Activated CD4-positive, alpha-beta memory T cell treated with anti-CD3 and anti-CD28 coated beads, Interleukin-2, amount 10 ng/mL, durations not matched to agents 7 days and 5 days (primary cell): ENCODE data around the gene TNS3. TPM values are rescaled to one million over a fixed set of nuclear protein-coding genes. Genes with fewer than 3 reads are reported as not detected.

Experiments
- CTCF ChIA-PET: fragments of 350-600 bp; sonication (Branson Sonifier 250); formaldehyde crosslinking; loops from one replicate; lab custom pipeline; 2021; ENCODE audit warnings: antibody characterized with exemption, inconsistent platforms; lab: Charles Lee
- POLR2A ChIA-PET: fragments of 350-600 bp; sonication (Branson Sonifier 250); formaldehyde crosslinking; loops from one replicate; lab custom pipeline; 2021; ENCODE audit warnings: antibody characterized with exemption; lab: Charles Lee
- DNase-seq: peaks from one replicate; pipeline ENCODE4 v3.0.0-alpha.2; 2020
- H3K27ac Mint-ChIP-seq: one replicate; pipeline ENCODE4 v1.8.0; 2021; ENCODE audit warnings: mild to moderate bottlenecking, mixed read lengths
- H3K27me3 Mint-ChIP-seq: one replicate; pipeline ENCODE4 v1.8.0; 2021; ENCODE audit warnings: mixed read lengths
- H3K36me3 Mint-ChIP-seq: one replicate; pipeline ENCODE4 v1.8.0; 2021; ENCODE audit warnings: low read depth, mixed read lengths
- H3K4me1 Mint-ChIP-seq: one replicate; pipeline ENCODE4 v1.8.0; 2021; ENCODE audit warnings: mixed read lengths
- H3K4me3 Mint-ChIP-seq: one replicate; pipeline ENCODE4 v1.8.0; 2021; ENCODE audit warnings: mild to moderate bottlenecking, mixed read lengths
- H3K9me3 Mint-ChIP-seq: one replicate; pipeline ENCODE4 v1.8.0; 2021; ENCODE audit warnings: mixed read lengths
- total RNA-seq, 2 experiments: library from RNA; stranded (reverse); gene quantifications; one replicate each; pipeline ENCODE4 v1.2.3, GENCODE V29; 2021

Gene TNS3
- total RNA-seq, 2 experiments from 2014 or later: 0.15 to 0.18 TPM

DNA sequence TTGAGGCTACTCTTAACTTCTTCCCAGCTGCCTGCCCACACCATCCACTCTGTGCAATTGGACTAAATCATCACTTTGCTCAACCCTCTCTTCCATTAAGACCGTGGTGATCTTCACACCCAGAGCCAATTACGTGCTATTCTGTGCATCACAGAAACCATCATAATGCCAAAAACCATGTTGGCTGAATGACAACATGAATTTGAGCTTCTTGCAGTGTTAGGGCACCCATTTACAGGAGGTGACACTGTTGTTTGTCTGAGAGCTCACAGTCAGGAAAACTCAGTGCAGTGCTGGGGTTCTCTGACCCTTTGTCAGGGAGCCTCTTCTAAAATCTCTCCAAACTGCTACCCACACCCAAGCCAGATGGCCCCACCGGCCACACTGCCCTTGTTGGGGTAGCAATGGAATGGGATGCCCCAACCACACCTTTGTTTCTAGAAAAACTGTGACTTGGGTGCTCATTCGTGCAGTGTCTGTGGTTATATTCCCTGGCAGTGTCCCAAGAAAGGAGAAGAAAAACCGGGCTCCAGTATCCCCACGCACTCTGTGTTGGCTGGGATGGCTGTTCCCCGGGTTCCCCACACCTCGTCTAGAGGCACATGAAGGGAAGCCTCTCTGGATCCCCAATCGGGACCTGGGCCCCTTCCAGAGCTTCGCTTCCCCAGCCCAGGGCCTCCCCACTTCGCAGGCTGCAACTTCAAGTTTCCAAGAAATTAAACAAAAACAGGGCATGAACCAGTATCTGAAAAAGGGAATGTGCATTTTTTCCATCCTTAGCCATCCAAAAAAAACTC, 2.0 kb upstream of the TNS3 start:
- POLR2A ChIA-PET: no interaction called here
- no peaks in the 10 kb centered on the region for H3K4me1 Mint-ChIP-seq
- H3K36me3 Mint-ChIP-seq: no peaks in the 10 kb centered on the region

DNA sequence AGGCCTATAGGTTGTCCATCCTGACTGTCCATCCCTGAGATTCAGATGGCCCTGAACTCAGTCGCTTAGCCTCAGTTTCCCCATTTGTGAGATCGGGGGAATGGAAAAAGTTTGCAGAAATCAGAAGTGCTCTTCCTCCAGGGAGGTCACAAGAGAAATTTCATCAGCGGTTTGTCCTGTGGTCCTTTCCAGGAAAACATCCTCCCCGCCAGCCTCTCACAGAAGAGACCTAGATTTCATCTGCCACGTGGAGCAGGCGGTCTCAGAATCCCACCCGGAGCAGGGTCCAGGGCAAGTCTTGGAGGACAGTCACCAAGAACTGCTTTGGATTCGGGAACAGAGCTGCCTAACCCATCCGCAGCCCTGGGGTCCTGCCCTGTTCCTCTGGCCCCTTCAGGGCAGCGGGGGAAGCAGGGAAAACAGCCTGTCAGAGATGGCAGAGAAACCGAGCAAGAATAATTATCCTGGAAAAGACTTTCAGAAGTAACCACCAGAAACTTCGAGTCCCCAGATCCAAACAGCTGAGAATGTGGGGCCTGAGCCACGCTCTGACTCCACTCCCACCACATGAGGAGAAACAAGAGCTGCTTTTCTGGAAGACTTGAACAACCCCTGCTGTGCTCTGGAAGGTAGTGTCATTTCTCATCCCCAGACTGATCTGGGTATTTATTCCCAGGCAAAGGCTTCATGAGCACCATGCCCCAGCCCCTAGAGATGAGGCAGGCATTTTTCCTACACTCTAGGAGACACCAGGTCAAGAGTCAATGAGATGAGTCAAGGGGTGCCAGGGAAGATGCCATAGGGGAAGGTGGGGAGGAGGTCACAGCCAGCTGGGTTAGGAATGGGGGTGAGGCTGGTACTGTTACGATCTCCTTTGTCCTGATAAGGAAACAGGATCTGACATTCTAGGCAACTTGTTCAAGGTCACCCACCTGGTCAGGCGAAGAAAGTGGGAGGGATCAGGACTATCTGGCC, 1.1 kb upstream of the TNS3 start:
- no peak for DNase-seq
- Mint-ChIP-seq H3K4me3 (no peak overlapping the region), H3K27me3 (peaks cover 21% of the 10 kb centered on the region), H3K27ac (no peak overlapping the region), H3K9me3 (no peaks in the 10 kb centered on the region), H3K36me3 (no peaks in the 10 kb centered on the region), H3K4me1 (no peaks in the 10 kb centered on the region)
- CTCF ChIA-PET: no interaction called here
- POLR2A ChIA-PET: no interaction called here

More for the DNA sequence above, 2.0 kb upstream of the TNS3 start:
- Mint-ChIP-seq H3K4me3 (no peak overlapping the region), H3K27me3 (peaks cover 21% of the 10 kb centered on the region), H3K9me3 (no peaks in the 10 kb centered on the region), H3K27ac (no peak overlapping the region)
- no peak for DNase-seq
- CTCF ChIA-PET: no interaction called here

DNA sequence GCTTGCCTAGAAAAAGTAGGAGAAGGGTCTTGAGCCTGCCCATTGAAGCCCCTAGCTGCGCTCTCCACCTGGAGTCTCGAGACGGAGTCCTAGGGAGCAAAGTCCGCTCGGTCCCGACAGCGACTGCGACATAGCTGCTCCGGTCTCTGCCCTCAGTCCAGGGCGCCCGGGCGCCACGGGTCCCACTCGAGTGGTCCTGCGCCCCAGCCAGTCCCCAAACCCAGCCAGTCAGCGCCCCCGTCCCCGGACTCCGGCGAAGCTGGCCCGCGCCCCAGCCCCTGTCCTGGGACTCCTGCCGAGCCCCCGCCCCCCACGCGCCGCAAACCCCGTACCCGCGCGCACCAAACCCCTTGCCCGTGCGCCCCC, 490 bp downstream of the TNS3 start:
- Mint-ChIP-seq H3K4me3 (no peak overlapping the region), H3K27ac (no peak overlapping the region), H3K27me3 (peaks cover 21% of the 10 kb centered on the region), H3K9me3 (no peaks in the 10 kb centered on the region), H3K4me1 (no peaks in the 10 kb centered on the region), H3K36me3 (no peaks in the 10 kb centered on the region)
- DNase-seq: no peak
- ChIA-PET POLR2A (no interaction called here), CTCF (no interaction called here)

DNA sequence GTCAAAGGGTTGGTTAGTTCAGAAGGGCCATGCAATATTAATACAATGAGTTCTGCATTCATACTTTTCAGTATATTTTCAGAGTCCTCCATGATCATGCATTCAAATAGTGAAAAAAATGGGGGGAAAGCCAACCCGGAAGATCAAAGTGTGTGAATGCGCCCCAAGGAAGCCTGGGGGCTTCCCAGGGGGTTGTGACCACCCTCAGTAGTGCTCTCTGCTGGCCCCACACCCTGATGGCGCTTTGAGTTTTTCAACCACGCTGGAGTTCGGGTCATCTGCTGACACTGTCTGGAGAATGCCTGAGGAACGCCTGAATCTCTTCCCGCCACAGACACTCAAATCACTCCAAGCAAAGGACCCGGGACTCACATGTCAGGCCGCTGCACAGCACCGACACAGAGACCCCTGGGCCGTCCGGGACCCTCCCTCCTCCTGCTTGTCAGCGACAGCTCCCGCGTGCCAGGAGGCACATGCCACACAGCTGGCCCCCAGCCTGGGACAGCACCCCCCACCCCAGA, 1.0 kb downstream of the TNS3 start:
- Mint-ChIP-seq H3K9me3 (no peaks in the 10 kb centered on the region), H3K4me3 (no peak overlapping the region), H3K27ac (no peak overlapping the region), H3K27me3 (peaks cover 21% of the 10 kb centered on the region), H3K4me1 (no peaks in the 10 kb centered on the region), H3K36me3 (no peaks in the 10 kb centered on the region)
- ChIA-PET POLR2A (no interaction called here), CTCF (no interaction called here)
- DNase-seq: no peak

DNA sequence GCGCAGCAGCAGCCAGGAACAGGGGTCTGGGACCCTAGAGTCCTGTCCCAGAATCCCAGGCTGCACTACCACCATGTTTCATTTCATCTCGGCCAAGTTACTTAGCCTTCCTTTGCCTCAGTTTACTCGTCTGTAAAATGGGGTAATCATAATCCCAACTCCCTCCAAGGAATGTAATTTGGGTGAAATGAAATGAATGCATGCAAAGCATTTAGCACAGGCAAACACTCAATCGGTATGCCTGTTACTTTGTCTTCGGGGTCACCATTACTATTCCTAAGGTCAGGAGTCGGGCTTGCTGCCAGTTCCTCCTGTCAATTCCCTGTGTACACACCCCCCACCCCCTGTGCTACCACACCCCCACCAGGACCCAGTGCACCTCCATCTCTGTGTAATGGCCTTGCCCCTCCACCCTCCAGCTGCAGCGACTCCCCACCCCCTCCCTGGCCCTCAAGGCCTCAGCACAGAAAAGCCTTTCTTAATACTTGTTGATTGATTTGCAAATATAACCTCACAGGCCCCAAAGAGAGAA, 1.7 kb downstream of the TNS3 start:
- Mint-ChIP-seq H3K27me3 (peaks cover 21% of the 10 kb centered on the region), H3K4me3 (no peak overlapping the region), H3K9me3 (no peaks in the 10 kb centered on the region), H3K36me3 (no peaks in the 10 kb centered on the region), H3K4me1 (no peaks in the 10 kb centered on the region), H3K27ac (no peak overlapping the region)
- DNase-seq: no peak
- POLR2A ChIA-PET: no interaction called here
- CTCF ChIA-PET: no interaction called here

DNA sequence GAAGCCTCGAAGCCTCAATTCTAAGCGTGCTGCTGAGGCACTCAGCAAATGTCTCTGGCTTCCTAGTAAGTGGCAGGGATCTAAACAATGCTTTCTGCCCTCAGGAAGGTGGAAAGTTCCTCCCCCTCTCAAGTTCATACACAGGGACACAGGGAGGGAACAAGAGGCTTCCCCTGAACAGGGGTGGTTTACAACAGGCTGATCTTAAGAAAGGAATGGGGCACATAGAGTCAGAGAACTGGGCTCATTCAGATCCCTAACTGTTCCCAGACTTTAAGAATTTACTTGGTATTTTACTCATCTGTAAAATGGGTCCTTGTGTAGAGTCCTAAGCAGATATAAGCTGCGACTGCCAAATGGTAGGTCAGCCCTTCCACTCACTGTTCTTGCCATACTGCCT, 2.5 kb downstream of the TNS3 start:
- no peaks in the 10 kb centered on the region for H3K36me3 Mint-ChIP-seq
- CTCF ChIA-PET: no interaction called here
- no peaks in the 10 kb centered on the region for H3K4me1 Mint-ChIP-seq
- DNase-seq: no peak
- H3K27me3 Mint-ChIP-seq: peaks cover 21% of the 10 kb centered on the region
- no peak overlapping the region for H3K27ac Mint-ChIP-seq
- H3K9me3 Mint-ChIP-seq: no peaks in the 10 kb centered on the region
- POLR2A ChIA-PET: no interaction called here
- H3K4me3 Mint-ChIP-seq: no peak overlapping the region

DNA sequence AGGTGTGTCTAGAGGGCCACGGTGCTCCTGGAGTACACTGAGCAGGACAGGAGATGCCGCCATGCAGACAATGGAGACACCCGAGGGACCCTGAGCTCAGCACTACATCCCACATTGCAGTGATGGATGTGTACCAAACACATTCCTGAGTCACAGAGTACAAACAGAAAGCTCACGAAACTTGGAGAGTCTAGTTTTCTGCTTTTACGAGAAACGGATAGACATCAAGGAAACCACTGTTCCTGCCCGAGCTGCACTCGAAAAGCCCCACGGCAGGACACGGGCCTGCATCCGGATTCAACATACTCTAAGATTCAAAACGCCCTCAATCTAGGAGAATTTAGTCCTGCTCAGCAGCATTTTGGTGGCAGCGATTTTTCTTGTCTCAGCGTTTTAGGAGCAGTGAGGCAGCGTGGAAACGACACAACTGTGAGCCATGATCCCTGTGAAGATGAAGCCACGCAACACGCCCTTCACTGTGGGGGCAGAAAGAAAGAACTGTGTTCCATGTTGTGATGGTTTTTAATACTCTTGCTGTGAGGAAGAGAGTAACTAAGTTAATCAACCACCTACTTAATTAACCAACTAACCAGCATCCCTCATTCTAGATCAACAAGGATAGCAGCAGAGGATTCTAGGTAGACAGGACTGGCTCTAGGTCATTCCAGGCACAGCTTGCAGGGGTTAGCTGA, 3.2 kb downstream of the TNS3 start:
- ChIA-PET CTCF (no interaction called here), POLR2A (no interaction called here)
- H3K4me3 Mint-ChIP-seq: no peak overlapping the region
- DNase-seq: no peak
- H3K9me3 Mint-ChIP-seq: no peaks in the 10 kb centered on the region
- peaks cover 21% of the 10 kb centered on the region for H3K27me3 Mint-ChIP-seq
- no peaks in the 10 kb centered on the region for H3K4me1 Mint-ChIP-seq
- no peak overlapping the region for H3K27ac Mint-ChIP-seq
- H3K36me3 Mint-ChIP-seq: no peaks in the 10 kb centered on the region

DNA sequence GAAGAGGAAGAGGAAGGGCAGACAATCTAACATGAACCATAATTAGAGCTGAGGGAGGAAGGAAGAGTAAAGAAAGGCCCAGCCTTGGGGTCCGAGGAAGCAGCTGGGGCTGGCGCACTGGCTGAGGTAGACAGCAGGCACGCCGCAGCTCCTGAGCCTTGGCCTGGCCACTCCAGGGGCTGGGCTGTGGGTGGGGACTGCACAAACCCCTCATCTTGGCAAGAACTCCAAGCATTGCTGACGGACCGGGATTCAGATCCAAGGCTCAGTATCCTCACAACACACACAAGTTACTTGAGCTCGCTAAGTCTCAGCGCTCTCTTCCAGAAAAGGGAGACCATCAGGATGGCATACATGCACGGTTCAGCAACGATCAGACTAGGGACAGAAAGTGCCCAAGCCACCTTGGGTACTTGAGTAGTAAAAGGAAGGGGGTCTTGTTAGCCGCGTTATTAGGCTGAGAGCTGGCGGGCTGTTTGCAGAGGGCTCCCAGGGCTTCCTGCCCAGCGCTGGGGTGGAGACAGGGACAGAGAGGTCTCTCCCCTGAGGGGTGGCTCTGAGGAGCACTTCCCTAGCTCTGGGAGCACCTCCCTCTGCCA, 4.5 kb downstream of the TNS3 start:
- Mint-ChIP-seq H3K27ac (no peak overlapping the region), H3K9me3 (peaks cover 3% of the 10 kb centered on the region), H3K4me1 (no peaks in the 10 kb centered on the region), H3K27me3 (peaks cover 10% of the 10 kb centered on the region), H3K36me3 (no peaks in the 10 kb centered on the region), H3K4me3 (no peak overlapping the region)
- CTCF ChIA-PET: no interaction called here
- DNase-seq: no peak
- POLR2A ChIA-PET: no interaction called here

DNA sequence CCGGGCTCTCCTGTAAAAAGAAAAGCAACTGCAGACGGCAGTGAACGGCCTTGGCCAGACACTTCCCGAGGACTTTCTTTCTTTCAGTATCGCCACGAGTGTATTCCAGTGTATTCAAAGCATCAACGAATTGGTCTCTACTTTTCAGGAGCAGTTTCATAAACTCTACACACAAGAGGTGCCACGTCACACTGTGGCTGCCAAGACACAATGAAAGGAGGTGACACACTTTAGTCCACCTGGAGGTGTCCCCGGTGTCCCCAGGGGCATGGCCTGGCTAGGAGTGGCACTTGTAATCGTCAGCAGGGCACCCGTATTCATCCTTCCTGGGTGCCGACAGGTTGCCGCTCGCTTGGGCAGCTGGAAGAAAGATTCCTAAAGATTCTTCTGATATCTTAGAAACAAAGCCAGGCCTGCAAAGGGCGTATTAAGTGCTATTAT, 5.0 kb downstream of the TNS3 start:
- Mint-ChIP-seq H3K27ac (no peak overlapping the region), H3K4me3 (no peak overlapping the region), H3K36me3 (no peaks in the 10 kb centered on the region), H3K9me3 (peaks cover 3% of the 10 kb centered on the region), H3K4me1 (no peaks in the 10 kb centered on the region), H3K27me3 (peaks cover 7% of the 10 kb centered on the region)
- POLR2A ChIA-PET: no interaction called here
- DNase-seq: no peak
- CTCF ChIA-PET: no interaction called here

DNA sequence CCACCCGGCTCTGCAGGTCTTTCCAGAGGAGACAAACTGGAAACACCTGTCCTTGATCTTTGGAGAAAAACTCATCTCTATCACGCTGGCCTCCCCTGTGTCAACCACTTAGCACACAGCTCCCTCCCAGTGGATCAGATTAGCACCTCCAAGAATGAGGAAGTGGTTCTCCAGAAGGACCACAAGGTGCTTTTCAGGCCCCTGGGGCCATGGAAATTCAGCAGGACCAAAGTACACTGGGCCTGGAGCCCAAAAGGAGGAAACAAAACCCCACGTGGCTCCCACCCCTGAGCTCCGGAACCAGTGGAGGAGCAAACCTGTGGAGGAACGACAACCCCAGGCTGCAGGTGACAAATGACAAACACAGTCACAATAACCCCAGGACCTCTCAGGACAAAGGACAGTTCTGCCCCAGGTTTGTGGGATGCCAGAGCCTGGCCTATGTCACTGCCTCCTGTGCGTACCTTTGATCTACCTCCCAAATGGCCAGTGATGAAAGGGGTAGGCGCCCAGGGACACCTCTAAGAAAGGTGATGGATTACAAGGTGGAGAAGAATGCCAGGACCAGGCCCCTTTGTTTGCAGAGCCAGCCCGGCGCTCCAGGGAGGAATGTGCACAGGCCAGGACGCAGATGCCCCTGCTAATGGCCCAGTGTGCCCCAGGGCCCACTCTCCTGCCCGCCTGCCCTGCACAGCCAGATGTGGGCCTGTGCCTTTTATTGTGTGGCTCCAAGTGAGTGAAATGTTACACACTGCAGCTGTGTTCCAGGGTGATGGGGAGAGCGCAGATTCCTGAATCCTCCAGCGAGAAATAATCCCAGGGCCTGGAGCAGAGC, 5.7 kb downstream of the TNS3 start:
- CTCF ChIA-PET: no interaction called here
- no peak overlapping the region for H3K27ac Mint-ChIP-seq
- H3K27me3 Mint-ChIP-seq: peaks cover 7% of the 10 kb centered on the region
- DNase-seq: no peak
- no peak overlapping the region for H3K4me3 Mint-ChIP-seq
- no peaks in the 10 kb centered on the region for H3K4me1 Mint-ChIP-seq
- no peaks in the 10 kb centered on the region for H3K36me3 Mint-ChIP-seq
- peaks cover 3% of the 10 kb centered on the region for H3K9me3 Mint-ChIP-seq
- POLR2A ChIA-PET: no interaction called here

DNA sequence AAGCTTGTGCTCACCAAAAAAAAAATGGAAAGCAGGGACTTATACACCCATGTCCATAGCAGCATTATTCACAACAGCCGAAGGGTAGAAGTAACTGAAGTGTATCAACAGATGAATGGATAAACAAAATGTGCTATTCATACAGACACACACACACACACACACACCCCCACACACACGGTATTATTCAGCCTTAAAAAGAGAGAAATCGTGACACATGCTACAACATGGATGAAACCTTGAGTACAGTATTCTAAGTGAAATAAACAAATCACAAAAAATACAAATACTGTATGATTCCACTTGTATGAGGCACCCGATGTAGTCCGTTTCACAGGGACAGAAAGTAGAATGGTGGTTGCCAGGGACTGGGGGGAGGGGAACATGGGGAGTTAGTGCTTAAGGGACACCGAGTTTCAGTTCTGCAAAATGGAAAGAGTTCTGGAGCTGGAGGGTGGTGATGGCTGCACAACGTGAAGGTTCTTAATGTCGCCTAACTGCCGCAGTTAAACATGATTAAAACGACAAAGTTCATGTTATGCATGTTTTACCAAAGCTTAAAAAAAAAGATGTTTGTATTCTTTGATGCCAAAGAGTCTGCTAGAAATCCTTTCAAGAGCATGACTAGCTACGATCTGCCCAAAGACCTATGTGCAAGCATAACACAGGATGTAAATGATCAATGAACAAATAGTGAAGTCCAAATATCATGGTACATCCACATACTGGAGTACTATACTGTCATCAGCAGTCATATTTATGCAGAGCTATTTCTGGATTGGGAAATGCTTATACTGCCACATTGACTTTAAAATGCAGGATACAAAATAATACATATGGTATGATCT, 7.2 kb downstream of the TNS3 start:
- no peak for DNase-seq
- ChIA-PET POLR2A (no interaction called here), CTCF (no interaction called here)
- no peak overlapping the region for H3K4me3 Mint-ChIP-seq
- no peaks in the 10 kb centered on the region for H3K4me1 Mint-ChIP-seq
- H3K27ac Mint-ChIP-seq: no peak overlapping the region
- peaks cover 3% of the 10 kb centered on the region for H3K9me3 Mint-ChIP-seq
- H3K36me3 Mint-ChIP-seq: no peaks in the 10 kb centered on the region
- H3K27me3 Mint-ChIP-seq: peaks cover 3% of the 10 kb centered on the region
